GM12878 (cell line): ENCODE results near the gene DCAF4. TPM values are rescaled to one million over a fixed set of nuclear protein-coding genes. Genes with fewer than 3 reads are reported as not detected.

Source experiments
- ATAC-seq: fragments of 200-7000 bp; cut with Tn5 transposase; 3 replicates; pipeline ENCODE4 v1.9.1; 2020; ENCODE audit warnings: mild to moderate bottlenecking, moderate library complexity
- BruUV-seq: library from RNA; stranded (reverse); fragments of 400-500 nt; replicated peaks from 2 replicates; lab custom pipeline; 2021; lab: Mats Ljungman, UMichigan
- CTCF ChIA-PET: fragments of 300-600 bp; sonication (Branson Sonifier 250); formaldehyde crosslinking; extraction: SDS; loops from one replicate; lab custom pipeline; 2021; ENCODE audit warnings: inconsistent platforms; lab: Yijun Ruan, JAX
- POLR2A ChIA-PET: fragments of 350-600 bp; formaldehyde crosslinking; extraction: SDS; loops from one replicate; lab custom pipeline; 2021; ENCODE audit warnings: inconsistent platforms; lab: Charles Lee
- RAD21 ChIA-PET: fragments of 300-600 bp; sonication (Branson Sonifier 250); formaldehyde crosslinking; loops from one replicate; lab custom pipeline; 2023; ENCODE audit warnings: antibody characterized with exemption; ENCODE audit not compliant: unreplicated experiment; lab: Charles Lee
- SMC1A ChIA-PET: fragments of 300-600 bp; sonication (Branson Sonifier 250); formaldehyde crosslinking; loops from one replicate; lab custom pipeline; 2023; ENCODE audit not compliant: unreplicated experiment, uncharacterized antibody; lab: Charles Lee
- DNase-seq: peaks from one replicate; pipeline ENCODE4 v3.0.0-alpha.2; 2011; ENCODE audit warnings: low read depth, low spot score
- FAIRE-seq: peaks from 3 replicates; lab custom pipeline; 2011; peaks lifted over from hg19 to GRCh38; lab: Jason Lieb, UNC
- H2AFZ ChIP-seq: 2 replicates; pipeline ENCODE4 v1.6.0; 2011; ENCODE audit warnings: low read depth, low read length, control low read depth; ENCODE audit not compliant: control insufficient read depth
- H3K27ac ChIP-seq: 2 replicates; pipeline ENCODE4 v1.5.1; 2011; ENCODE audit warnings: control low read depth; ENCODE audit not compliant: control insufficient read depth, insufficient read depth
- H3K27me3 ChIP-seq, 2 experiments: replicated peaks in 1 of 2; 2 replicates each; pipeline versions ENCODE4 v1.6.0 to v1.6.1; 2011; ENCODE audit warnings: low read length in 1 of 2; ENCODE audit not compliant: control insufficient read depth in 2 of 2, insufficient read depth in 2 of 2
- H3K36me3 ChIP-seq, 2 experiments: 2 replicates each; pipeline ENCODE4 v1.5.1; 2011; ENCODE audit warnings: low read length in 1 of 2; ENCODE audit not compliant: control insufficient read depth in 2 of 2, insufficient read depth in 2 of 2
- H3K4me1 ChIP-seq: 2 replicates; pipeline ENCODE4 v1.6.1; 2011; ENCODE audit warnings: mild to moderate bottlenecking, low read length, moderate library complexity, mixed read lengths; ENCODE audit not compliant: control insufficient read depth, insufficient read depth
- H3K4me2 ChIP-seq: 2 replicates; pipeline ENCODE4 v1.6.0; 2011; ENCODE audit warnings: control low read depth; ENCODE audit not compliant: control insufficient read depth, insufficient read depth
- H3K4me3 ChIP-seq: fragments of 200-600 bp; sonication (generic); 2 replicates; pipeline ENCODE4 v1.5.1; 2016
- H3K79me2 ChIP-seq: 2 replicates; pipeline ENCODE4 v1.6.0; 2011; ENCODE audit warnings: low read length; ENCODE audit not compliant: control insufficient read depth, insufficient read depth
- H3K9ac ChIP-seq: 2 replicates; pipeline ENCODE4 v1.8.0; 2011; ENCODE audit warnings: low read length, control low read depth, mixed read lengths; ENCODE audit not compliant: control insufficient read depth, insufficient read depth
- H3K9me3 ChIP-seq: replicated peaks from 3 replicates; pipeline ENCODE4 v1.5.1; 2011; ENCODE audit warnings: mild to moderate bottlenecking, low read length; ENCODE audit not compliant: control insufficient read depth, insufficient read depth
- H4K20me1 ChIP-seq: 2 replicates; pipeline ENCODE4 v1.6.0; 2011; ENCODE audit not compliant: control insufficient read depth, insufficient read depth
- BACH1 ChIP-seq: fragments of 450-650 bp; IDR thresholded peaks from 2 replicates; pipeline ENCODE4 v1.6.1; 2017; ENCODE audit warnings: mild to moderate bottlenecking, borderline replicate concordance
- CREB1 ChIP-seq: IDR thresholded peaks from 2 replicates; pipeline ENCODE4 v1.6.1; 2012; ENCODE audit warnings: low read depth, mild to moderate bottlenecking, inconsistent platforms
- EED ChIP-seq: sonication (generic); IDR thresholded peaks from 2 replicates; pipeline ENCODE4 v1.6.1; 2016; ENCODE audit warnings: antibody characterized with exemption, low read depth
- FOXK2 ChIP-seq: fragments of 450-650 bp; IDR thresholded peaks from 2 replicates; pipeline ENCODE4 v1.6.1; 2017; ENCODE audit warnings: mild to moderate bottlenecking, moderate library complexity
- HDAC2 ChIP-seq: fragments of 200-600 bp; sonication (generic); IDR thresholded peaks from 2 replicates; pipeline ENCODE4 v1.6.1; 2017
- NBN ChIP-seq: fragments of 450-650 bp; IDR thresholded peaks from 2 replicates; pipeline ENCODE4 v1.6.1; 2016
- POLR2AphosphoS5 ChIP-seq: IDR thresholded peaks from 2 replicates; pipeline ENCODE4 v1.6.1; 2011; ENCODE audit warnings: mild to moderate bottlenecking, low read length, inconsistent platforms
- RAD21 ChIP-seq: IDR thresholded peaks from 2 replicates; pipeline ENCODE4 v1.6.1; 2011; ENCODE audit warnings: mild to moderate bottlenecking, low read depth, low read length, moderate library complexity; ENCODE audit not compliant: insufficient read depth
- SMAD1 ChIP-seq: fragments of 450-650 bp; IDR thresholded peaks from 2 replicates; pipeline ENCODE4 v1.6.1; 2018; ENCODE audit warnings: mild to moderate bottlenecking, low read depth; ENCODE audit not compliant: partially characterized antibody
- SMARCA5 ChIP-seq: fragments of 450-650 bp; IDR thresholded peaks from 2 replicates; pipeline ENCODE4 v1.6.1; 2017; ENCODE audit warnings: mild to moderate bottlenecking
- STAT3 ChIP-seq: IDR thresholded peaks from 2 replicates; pipeline ENCODE4 v1.6.1; 2011; ENCODE audit warnings: low read depth, low read length, improper control_type of control experiment
- SUZ12 ChIP-seq: fragments of 200-600 bp; sonication (generic); IDR thresholded peaks from one replicate; pipeline ENCODE4 v1.6.1; 2018; ENCODE audit warnings: antibody characterized with exemption, mild to moderate bottlenecking; ENCODE audit not compliant: unreplicated experiment
- TARDBP ChIP-seq: IDR thresholded peaks from 2 replicates; pipeline ENCODE4 v1.6.1; 2016; ENCODE audit warnings: borderline replicate concordance
- ZNF207 ChIP-seq: fragments of 450-650 bp; IDR thresholded peaks from 2 replicates; pipeline ENCODE4 v1.6.1; 2014; ENCODE audit warnings: antibody characterized with exemption, mild to moderate bottlenecking, borderline replicate concordance
- ZNF274 ChIP-seq: IDR thresholded peaks from one replicate; pipeline ENCODE4 v1.8.0; 2011; ENCODE audit not compliant: insufficient read length, insufficient read depth
- WGBS: methylation state at CpG from one replicate; pipeline ENCODE4 v1.1.6; 2016; ENCODE audit warnings: low lambda C conversion rate; ENCODE audit not compliant: insufficient replicate concordance, insufficient coverage; ENCODE audit errors: missing lambda C conversion rate; 5-methylcytosine and 5-hydroxymethylcytosine counted together
- in situ Hi-C: fragments of 300-500 bp; cut with MboI; formaldehyde crosslinking; loops from 9 replicates; pipeline ENCODE4 v1.14.3; 2018; ENCODE audit warnings: mixed read lengths
- intact Hi-C: fragments of 100-400 bp; cut with micrococcal nuclease; formaldehyde crosslinking; loops from one replicate; pipeline ENCODE4 v1.14.2; 2022; ENCODE audit not compliant: unreplicated experiment
- polyA plus RNA-seq, 11 experiments: library from polyadenylated mRNA; depleted of rRNA in 4 of 11; unstranded in 6 of 11; stranded (reverse) in 5 of 11; fragments of >200 nt; fragmentation: Nextera tagmentation in 4 of 11; fragmentation: Illumina TruSeq in 1 of 11; extraction: Ambion mirVana in 4 of 11; extraction: Trizol in 1 of 11; gene quantifications; 1 replicate in 1 of 11; 2 replicates in 10 of 11; pipeline versions ENCODE4 v1.2.1 to v1.2.3, GENCODE V29; 2011 to 2016; ENCODE audit warnings: inconsistent platforms in 2 of 11, missing spikeins in 2 of 11, low read depth in 1 of 11
- total RNA-seq, 4 experiments: library from RNA; depleted of rRNA in 3 of 4; stranded (reverse); fragments of >200 nt in 3 of 4; fragmentation: Illumina TruSeq in 1 of 4; extraction: Trizol in 1 of 4; gene quantifications; 2 replicates each; pipeline versions ENCODE4 v1.2.1 to v1.2.3, GENCODE V29; 2013 to 2021
- TF ChIP-seq, protein P1 (sequence below): fragments of 450-650 bp; IDR thresholded peaks from 2 replicates; pipeline ENCODE4 v1.6.1; 2017; ENCODE audit warnings: mild to moderate bottlenecking
- TF ChIP-seq, protein P2 (sequence below): IDR thresholded peaks from 2 replicates; pipeline ENCODE4 v1.6.1; 2011; ENCODE audit warnings: mild to moderate bottlenecking, low read depth, low read length, moderate library complexity; ENCODE audit not compliant: insufficient replicate concordance

The DCAF4 gene
- total and polyA plus RNA-seq, 10 of the 15 experiments (the other 5 are each of a cell fraction or from before 2014, with no cell fraction given), result 2.6 to 51.1 (median 21.0) TPM

DNA sequence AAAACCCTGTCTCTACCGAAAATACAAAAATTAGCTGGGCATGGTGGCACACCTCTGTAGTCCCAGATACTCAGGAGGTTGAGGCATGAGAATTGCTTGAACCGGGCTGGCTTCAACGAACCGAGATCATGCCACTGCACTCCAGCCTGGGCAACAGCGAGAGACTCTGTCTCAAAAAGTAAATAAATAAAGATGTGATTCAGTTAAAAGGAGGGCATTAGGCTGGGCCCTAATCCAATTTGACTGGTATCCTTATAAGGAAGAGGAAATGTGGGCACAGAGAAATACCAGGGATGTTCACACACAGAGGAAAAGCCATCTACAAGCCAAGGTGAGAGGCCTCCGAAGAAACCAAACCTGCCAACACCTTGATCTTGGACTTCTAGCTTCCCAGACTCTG lies 10.1 kb upstream of the DCAF4 start:
- Histone ChIP-seq H3K4me2 (no peak overlapping the region), H2AFZ (no peak overlapping the region), H3K27me3 (no peaks in the 10 kb centered on the region; a peak in 1 of 4 replicates), H3K79me2 (no peaks in the 10 kb centered on the region), H3K4me3 (no peak overlapping the region), H4K20me1 (no peaks in the 10 kb centered on the region), H3K4me1 (no peaks in the 10 kb centered on the region), H3K9ac (no peak overlapping the region), H3K27ac (no peak overlapping the region), H3K9me3 (no peaks in the 10 kb centered on the region), H3K36me3 (no peaks in the 10 kb centered on the region)
- no peak for TF ChIP-seq SUZ12
- TF ChIP-seq TARDBP, result no peak
- TF ChIP-seq POLR2AphosphoS5, result no peak
- TF ChIP-seq, protein P1, sequence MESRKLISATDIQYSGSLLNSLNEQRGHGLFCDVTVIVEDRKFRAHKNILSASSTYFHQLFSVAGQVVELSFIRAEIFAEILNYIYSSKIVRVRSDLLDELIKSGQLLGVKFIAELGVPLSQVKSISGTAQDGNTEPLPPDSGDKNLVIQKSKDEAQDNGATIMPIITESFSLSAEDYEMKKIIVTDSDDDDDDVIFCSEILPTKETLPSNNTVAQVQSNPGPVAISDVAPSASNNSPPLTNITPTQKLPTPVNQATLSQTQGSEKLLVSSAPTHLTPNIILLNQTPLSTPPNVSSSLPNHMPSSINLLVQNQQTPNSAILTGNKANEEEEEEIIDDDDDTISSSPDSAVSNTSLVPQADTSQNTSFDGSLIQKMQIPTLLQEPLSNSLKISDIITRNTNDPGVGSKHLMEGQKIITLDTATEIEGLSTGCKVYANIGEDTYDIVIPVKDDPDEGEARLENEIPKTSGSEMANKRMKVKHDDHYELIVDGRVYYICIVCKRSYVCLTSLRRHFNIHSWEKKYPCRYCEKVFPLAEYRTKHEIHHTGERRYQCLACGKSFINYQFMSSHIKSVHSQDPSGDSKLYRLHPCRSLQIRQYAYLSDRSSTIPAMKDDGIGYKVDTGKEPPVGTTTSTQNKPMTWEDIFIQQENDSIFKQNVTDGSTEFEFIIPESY, result no peak
- no peak for TF ChIP-seq HDAC2
- TF ChIP-seq FOXK2, result no peak
- TF ChIP-seq STAT3, result no peak
- TF ChIP-seq ZNF207, result no peak
- no peak for TF ChIP-seq SMARCA5
- TF ChIP-seq EED, result no peak
- no peak for TF ChIP-seq NBN
- TF ChIP-seq RAD21, result no peak
- TF ChIP-seq SMAD1, result no peak
- no peak for TF ChIP-seq ZNF274
- TF ChIP-seq, protein P2, sequence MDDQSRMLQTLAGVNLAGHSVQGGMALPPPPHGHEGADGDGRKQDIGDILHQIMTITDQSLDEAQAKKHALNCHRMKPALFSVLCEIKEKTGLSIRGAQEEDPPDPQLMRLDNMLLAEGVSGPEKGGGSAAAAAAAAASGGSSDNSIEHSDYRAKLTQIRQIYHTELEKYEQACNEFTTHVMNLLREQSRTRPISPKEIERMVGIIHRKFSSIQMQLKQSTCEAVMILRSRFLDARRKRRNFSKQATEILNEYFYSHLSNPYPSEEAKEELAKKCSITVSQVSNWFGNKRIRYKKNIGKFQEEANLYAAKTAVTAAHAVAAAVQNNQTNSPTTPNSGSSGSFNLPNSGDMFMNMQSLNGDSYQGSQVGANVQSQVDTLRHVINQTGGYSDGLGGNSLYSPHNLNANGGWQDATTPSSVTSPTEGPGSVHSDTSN, result no peak
- no peak for TF ChIP-seq BACH1
- TF ChIP-seq CREB1, result no peak
- no TSS peak for BruUV-seq
- FAIRE-seq (no peak), DNase-seq (no peak), ATAC-seq (no peak)
- ChIA-PET SMC1A (interaction anchor here (0.9 kb wide), 1 partner anchor 12 kb away, joined by 3 read pairs; no protein-coding TSS in a partner anchor), POLR2A (no interaction called here), RAD21 (interaction anchor here (1.0 to 1.6 kb wide), 2 partner anchors 13 to 410 kb away, joined by 3 to 4 read pairs; no protein-coding TSS in a partner anchor), CTCF (interaction anchor here (0.7 to 1.2 kb wide), 3 partner anchors 10 to 33 kb away, joined by 3 to 4 read pairs (median 4); no protein-coding TSS in a partner anchor)
- intact Hi-C loops, result no loop called here
- in situ Hi-C loops, result no loop called here
- 35% methylated on average over 6 of the region's 6 CpGs for WGBS
